Stimulated activated CD4-positive, alpha-beta T cell treated with anti-CD3 and anti-CD28 coated beads, Interleukin-4, amount 100 ng/mL, for 1 hour (primary cell): Measurements from ENCODE around the gene MTA1.

Source experiments
- DNase-seq: peaks from one replicate; pipeline ENCODE4 v3.0.0-alpha.2; 2020

MTA1 gene

GRCh38 chr14:105426416-105427130, 6.9 kb downstream of the MTA1 start:
- DNase-seq = no peak

- no peak for DNase-seq
Observed at GRCh38 chr14:105427412-105427811, 7.8 kb downstream of the MTA1 start.

- DNase-seq = no peak
Observed at GRCh38 chr14:105427936-105428485, 8.4 kb downstream of the MTA1 start.

- DNase-seq = no peak
Observed at GRCh38 chr14:105430042-105430441, 10.4 kb downstream of the MTA1 start.

GRCh38 chr14:105430565-105430964, 10.9 kb downstream of the MTA1 start:
- DNase-seq = no peak

- DNase-seq = no peak
Observed at GRCh38 chr14:105431256-105431655, 11.6 kb downstream of the MTA1 start.

- no peak for DNase-seq
Observed at GRCh38 chr14:105432657-105433056, 13.0 kb downstream of the MTA1 start.

GRCh38 chr14:105433161-105433605, 13.6 kb downstream of the MTA1 start:
- no peak for DNase-seq

GRCh38 chr14:105436402-105436801, 16.8 kb downstream of the MTA1 start:
- no peak for DNase-seq

GRCh38 chr14:105436891-105437722, 17.5 kb downstream of the MTA1 start:
- no peak for DNase-seq

GRCh38 chr14:105437723-105438500, 18.3 kb downstream of the MTA1 start:
- no peak for DNase-seq

GRCh38 chr14:105439179-105439578, 19.6 kb downstream of the MTA1 start:
- no peak for DNase-seq

- no peak for DNase-seq
Observed at GRCh38 chr14:105439710-105440553, 20.3 kb downstream of the MTA1 start.

- no peak for DNase-seq
Observed at GRCh38 chr14:105440554-105440900, 20.9 kb downstream of the MTA1 start.

GRCh38 chr14:105440992-105441391, 21.4 kb downstream of the MTA1 start:
- no peak for DNase-seq

GRCh38 chr14:105442125-105442524, 22.5 kb downstream of the MTA1 start:
- no peak for DNase-seq

GRCh38 chr14:105442834-105443233, 23.2 kb downstream of the MTA1 start:
- no peak for DNase-seq

GRCh38 chr14:105444859-105445258, 25.2 kb downstream of the MTA1 start:
- DNase-seq = no peak

- DNase-seq = no peak
Observed at GRCh38 chr14:105445290-105445689, 25.7 kb downstream of the MTA1 start.

- no peak for DNase-seq
Observed at GRCh38 chr14:105445901-105446845, 26.5 kb downstream of the MTA1 start.

- DNase-seq = no peak
Observed at GRCh38 chr14:105446971-105447370, 27.3 kb downstream of the MTA1 start.
